HG02840 (cell line): ENCODE results near the gene AP5M1.
"Not testable (repeated sequence)": the region's sequence is repeated elsewhere in the genome, so short reads cannot be mapped to it uniquely, and the experiment has no call there.

Experiments used
- ATAC-seq: cut with Tn5 transposase; IDR thresholded peaks from one replicate; pipeline ENCODE4 v1.9.1; 2021; ENCODE audit warnings: mild to moderate bottlenecking, moderate library complexity, moderate number of reproducible peaks; ENCODE audit not compliant: unreplicated experiment, low FRiP score

AP5M1 gene

DNA sequence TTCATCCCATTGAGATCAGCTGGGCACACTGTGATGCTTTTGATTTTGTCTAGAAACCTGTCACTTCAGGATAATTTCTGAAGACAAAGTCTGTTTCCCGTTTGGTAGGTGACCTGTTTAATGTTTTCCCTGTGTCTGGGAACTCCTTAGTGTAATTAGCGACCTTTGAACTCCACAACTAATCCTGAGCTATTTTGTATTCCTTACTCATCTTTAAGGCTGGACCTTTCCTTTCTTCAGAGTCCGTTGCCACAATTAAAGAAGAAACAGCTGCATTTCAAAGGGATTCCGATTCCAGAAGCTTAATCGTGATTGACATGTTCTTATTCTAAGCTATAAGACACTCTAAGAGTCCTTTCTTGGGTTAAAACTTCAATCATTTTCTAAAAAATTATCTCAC lies 22.0 kb downstream of the AP5M1 start:
- ATAC-seq: no peak

DNA sequence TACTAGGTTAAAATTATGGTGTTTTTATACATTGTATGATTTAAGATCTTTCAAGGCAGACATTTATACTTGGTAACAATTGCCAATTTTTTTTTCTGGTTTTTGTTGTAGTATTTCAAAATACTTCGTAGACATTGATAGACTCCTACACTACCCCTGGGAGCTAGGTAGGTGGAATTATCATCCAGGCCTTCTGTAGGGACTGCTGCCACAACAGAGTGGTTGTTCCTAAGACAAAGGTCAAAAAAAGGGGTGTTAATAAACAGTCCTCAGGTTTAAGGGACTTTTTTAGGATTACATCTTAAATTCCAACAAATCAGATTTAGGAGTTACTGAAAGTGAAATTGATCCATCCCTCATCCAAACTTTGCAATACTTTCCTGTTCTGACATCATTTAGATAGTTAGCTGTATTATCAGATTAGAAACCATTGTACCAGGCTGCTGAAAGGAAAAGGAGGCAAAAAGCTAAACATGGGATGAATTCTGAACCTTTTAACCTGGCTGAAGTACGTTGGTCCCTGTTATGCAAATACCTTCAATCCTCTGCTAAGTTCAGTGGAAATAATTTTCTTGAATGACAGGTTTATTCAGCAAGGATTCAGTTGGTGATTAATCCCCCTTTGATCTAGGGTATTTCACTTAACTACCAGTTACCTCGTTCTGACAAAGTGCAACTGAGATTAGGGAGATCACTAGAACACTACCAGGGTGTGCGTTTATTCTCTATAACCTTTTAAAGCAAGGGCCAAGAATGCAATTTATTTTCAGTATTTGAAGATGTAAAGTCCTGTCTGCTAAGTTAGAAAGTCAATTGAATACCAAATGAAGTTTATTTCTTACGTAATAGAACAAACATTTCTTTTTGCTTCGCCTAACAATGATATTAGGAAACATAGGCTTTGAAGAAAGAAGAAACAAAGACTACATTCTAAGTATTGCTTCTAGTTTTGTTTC lies 23.2 kb downstream of the AP5M1 start:
- no peak for ATAC-seq

DNA sequence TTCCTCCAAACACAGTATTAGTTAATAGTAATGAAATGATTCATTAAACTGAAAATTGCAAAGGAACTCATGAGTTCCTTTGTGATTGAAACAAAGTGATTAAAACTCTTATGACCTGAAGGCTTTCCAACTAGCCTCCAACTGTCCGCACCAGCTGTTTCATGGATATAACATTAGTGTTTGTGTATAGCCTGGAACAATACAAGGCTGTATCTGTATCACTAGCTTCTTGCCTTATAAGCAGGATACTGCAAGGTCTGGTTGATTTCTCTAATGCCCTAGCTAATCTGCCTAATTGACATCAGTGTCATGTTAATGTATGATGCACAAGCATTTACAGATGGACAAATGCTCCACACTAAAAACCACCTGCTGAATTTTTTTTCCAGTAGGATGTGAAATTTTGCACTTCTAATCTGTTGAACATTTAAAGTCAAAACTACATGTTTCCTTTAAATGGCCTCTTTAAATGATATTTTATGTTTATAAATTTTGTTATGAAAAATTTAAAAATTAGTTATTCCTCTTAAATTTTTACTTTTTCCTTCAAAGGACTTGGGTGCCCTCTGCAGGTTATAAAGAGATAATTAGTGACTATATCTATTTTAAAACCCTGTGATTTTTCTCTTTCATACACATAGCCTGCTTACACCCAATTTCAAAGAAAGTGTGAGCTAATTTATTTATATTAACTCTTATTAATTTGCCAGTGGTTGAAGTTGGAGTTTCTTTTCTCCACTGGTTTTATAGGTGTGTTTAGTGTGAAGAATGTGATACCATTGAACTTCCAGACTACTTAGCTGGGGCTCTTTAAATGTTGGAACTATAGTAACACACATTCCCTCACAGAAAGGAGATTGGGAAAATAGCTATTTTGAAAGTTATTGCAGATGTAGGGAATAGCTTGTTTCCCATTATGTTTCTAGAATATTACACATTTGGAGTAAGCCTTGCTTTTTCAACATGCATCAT lies 25.4 kb downstream of the AP5M1 start:
- no peak for ATAC-seq

DNA sequence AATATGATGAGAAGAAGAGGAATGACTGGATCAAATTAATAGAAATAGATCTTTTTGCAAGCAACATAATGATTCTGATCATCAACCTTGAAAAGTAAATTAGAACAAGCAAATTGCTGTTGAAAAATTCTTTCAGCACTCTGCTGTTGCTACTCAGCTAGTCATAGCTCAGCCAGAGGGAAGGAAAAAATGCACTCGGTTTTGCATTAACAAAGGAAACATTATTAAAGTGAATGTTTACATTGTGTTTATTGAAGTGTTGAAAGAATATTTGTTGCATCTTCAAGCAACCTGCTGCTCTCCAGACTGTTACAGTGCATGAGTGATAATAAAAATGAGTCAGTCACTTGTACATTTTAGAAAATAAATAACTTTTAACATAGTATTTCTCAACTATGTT lies 26.5 kb downstream of the AP5M1 start:
- no peak for ATAC-seq

DNA sequence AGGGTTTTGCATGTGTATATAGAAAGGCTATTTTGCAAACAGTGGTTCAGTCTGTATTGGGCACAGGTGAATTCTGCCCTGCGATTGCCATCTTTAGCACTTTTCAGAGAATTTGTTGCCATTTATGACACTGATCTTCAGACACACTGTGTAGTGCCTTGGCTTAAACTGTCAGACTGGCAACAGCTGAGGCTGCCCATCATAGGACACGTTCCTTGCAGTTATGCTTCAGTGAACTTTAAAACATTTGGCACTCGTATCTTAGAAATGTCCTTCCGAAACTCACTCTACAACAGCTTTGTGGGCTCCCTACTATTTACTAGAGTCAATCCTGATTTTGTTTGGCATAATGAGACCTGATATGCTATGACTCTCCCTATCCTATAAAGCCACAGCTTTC lies 29.1 kb downstream of the AP5M1 start:
- no peak for ATAC-seq

DNA sequence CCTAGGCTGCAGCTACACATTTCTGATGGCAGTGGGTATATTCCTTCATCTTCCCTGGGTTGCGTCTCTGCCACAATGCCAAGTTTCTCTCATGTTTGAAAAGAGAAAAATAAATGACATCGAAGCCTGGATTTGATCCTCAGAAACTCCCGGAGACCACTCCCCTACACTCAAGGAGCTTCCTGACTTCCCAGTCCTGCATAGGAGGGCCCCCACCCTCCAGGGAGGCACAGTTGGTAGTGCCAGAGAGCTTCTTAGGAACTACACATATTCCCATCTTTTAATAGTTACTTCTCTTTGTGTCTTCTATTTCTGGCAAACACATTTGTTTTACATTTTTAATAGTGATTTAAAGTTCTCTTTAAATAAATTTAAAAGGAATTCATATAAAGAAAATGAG lies 30.7 kb downstream of the AP5M1 start:
- ATAC-seq: no peak

DNA sequence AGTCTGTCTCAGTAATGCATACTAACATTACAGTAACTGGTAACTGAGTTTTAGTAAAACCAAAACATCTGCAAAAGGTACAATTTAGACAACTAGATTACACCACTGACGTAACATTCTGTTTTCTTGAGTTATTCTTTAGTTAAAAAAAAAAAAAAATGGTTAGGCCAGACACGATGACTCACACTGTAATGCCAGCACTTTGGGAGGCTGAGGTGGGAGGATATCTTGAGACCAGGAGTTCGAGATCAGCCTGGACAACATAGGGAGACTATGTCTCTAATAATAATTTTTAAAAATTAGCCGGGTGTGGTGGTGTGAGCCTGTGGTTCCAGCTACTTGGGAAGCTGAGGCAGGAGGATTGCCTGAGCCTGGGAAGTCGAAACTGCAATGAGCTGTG lies 34.1 kb downstream of the AP5M1 start:
- ATAC-seq: no peak

DNA sequence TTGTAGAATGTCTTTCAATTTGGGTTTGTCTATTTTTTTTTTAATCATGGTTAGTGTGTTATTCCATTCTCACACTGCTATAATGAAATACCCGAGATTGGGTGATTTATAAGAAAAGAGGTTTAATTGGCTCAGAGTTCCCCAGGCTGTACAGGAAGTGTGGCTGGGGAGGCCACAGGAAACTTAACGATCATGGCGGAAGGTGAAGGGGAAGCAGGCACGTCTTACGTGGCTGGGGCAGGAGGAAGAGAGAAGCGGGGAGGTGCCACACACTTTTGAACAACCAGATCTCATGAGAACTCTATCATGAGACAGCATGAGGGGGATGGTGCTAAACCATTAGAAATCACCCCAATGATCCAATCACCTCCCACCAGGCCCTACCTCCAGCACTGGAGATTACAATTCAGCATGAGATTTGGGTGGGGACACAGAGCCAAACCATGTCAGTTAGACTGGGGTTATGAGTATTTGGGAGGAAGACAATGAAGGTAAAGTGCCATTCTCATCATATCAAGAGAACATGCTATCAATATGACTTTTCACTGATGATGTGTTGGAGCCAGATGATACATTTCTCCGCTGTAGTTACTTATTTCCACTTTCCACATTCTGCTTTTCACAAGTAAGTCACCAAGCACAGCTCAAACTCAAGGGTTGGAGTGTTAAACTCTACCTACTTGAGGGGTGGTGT lies 45.8 kb downstream of the AP5M1 start:
- no peak for ATAC-seq

DNA sequence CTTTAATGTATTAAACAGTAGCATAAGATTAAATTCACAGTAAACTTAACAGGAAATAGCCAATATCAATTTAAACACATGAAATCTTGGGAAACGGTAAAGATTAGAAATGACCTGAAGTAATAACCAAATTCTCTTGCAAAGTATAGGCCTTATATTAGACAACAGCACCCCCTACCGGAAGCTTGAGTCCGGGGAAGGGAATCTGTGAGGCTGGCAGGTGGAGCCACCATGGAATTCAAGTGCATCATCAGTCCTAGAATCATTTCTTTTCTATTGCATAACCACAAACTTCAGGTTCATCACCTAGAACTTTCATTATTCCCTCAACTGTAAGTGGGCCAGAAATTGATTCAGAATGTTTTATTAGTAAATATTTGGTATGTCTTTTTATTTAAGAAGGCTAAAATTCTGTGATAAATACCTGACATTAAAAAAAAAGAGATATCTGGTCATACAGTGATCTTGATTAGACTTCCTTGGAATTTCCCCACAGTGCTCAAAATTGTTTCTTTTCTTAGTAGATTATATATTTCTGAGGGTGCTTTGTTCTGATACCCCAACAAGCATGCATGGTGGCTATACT lies 48.6 kb downstream of the AP5M1 start:
- no peak for ATAC-seq

DNA sequence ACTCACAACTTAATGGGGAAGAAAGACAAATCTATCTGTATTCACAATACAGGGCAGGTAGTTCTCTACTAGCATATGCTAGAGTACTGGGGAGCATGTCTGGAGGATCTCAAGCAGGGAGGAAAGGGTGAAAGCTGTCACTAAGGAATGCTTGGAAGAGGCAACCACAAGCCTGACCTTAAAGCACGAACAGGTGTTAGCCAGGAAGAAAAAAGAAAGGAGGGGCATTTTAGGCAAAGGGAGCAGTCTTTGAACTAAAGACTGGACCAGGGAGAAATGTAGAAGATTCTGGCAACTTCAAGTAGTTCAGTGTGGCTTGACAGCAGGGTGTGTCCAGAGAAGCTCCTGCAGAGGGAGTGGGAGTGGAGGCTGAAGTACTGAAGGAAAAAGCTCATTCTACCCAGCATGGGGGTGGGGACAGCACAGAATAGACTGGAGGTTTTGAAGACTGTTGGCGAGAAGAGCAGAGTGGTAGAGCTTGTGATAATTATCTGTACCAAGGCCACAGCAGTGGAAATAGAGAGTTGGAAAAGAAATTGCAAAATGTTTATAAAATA lies 50.9 kb downstream of the AP5M1 start:
- ATAC-seq: no peak

DNA sequence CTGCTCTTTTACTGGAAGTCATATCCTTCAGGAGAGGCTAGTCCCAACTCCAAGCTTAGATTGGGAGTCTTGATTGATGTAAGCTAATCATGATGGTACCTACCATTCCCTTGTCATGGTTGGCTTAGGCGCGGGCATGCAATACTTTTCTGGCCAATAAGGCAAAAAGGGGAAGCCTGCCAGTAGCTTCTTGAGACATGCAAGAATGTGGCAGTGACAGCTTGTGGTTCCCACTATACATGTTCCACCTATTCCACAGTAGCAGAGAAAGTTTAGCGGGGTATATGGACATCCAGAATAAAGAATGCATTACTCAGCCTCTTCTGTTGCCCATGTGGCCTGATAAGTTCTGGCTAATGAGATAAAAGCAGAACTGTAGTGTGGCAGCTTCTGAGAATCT lies 55.0 kb downstream of the AP5M1 start:
- no peak for ATAC-seq

DNA sequence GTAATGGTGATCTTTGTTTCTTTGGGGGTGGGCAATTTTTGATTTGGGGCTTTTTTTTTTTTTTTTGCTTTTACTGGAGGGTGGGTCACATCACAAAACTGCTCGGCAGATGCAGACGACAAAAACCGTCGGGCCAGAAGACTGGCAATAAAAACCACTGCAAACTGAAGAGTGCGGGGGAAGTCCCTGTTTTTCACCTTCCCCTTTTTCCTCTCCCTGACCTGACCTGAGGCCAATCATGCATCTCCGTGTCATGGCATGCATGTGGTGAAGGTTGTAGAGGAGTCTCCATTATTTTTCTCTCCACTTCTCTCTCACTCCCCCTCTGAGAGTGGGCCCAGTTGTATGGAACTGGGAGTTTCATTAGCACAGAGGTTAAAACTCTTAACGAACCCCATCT lies 57.5 kb downstream of the AP5M1 start:
- peak; percentile 60 for ATAC-seq

DNA sequence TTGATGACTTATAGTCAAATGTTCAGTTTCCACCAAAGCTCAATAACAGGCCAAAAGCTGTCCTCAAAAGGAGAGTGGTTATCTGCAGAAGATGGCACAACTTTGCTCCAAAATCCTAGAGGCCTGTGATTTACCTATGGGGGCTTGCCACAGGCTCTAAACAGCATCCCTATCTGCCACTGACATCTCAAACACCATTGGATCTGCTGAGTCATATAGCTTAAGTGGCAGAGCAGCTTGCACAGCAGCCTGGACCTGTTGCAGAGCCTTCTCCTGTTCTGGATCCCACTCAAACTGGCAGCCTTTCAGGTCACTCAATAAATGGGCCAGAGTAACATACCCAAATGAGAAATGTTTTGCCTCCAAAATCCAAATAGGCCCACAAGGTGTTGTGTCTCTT lies 61.1 kb downstream of the AP5M1 start:
- ATAC-seq: no peak

DNA sequence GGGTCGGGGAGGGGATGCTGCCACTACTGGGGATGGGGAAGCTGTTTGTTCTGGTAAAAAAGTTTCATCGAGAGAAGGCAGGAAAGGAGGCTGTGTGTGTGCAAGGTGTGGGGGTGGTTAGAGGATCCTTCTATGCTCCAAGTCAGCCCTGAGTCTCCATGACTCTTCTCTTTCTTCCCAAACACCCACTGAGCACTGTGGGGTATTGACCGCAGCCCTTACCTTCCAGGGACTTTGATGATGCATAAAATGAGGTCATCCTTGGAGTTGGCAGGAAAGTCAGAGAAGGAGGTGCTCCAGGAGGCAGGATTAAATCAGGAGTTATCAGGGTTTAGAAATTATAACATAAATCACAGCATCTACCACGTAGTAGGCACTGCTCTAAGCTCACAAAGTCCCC lies 63.7 kb downstream of the AP5M1 start:
- ATAC-seq: not testable (repeated sequence)

DNA sequence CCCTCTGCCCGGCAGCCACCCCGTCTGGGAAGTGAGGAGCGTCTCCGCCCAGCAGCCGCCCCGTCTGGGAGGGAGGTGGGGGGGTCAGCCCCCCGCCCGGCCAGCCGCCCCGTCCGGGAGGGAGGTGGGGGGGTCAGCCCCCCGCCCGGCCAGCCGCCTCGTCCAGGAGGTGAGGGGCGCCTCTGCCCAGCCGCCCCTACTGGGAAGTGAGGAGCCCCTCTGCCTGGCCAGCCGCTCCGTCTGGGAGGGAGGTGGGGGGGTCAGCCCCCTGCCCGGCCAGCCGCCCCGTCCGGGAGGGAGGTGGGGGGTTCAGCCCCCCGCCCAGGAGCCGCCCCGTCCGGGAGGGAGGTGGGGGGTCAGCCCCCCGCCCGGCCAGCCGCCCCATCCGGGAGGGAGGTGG lies 65.0 kb downstream of the AP5M1 start:
- not testable (repeated sequence) for ATAC-seq

DNA sequence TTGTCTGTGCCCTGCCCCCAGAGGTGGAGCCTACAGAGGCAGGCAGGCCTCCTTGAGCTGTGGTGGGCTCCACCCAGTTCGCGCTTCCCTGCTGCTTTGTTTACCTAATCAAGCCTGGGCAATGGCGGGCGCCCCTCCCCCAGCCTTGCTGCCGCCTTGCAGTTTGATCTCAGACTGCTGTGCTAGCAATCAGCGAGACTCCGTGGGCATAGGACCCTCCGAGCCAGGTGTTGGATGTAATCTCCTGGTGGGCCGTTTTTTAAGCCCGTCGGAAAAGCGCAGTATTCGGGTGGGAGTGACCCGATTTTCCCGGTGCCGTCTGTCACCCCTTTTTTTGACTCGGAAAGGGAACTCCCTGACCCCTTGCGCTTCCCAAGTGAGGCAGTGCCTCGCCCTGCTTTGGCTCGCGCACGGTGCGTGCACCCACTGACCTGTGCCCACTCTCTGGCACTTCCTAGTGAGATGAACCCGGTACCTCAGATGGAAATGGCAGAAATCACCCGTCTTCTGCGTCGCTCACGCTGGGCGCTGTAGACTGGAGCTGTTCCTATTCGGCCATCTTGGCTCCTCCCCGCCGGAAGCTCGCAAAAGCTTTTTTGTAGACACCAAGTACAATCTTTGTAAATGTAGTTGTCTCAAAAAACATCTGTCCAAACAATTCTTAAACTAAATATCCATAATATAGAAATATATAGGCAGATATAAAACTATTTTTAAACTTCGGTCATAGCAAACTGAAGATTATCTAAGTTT lies 75.0 kb downstream of the AP5M1 start:
- ATAC-seq: not testable (repeated sequence)

DNA sequence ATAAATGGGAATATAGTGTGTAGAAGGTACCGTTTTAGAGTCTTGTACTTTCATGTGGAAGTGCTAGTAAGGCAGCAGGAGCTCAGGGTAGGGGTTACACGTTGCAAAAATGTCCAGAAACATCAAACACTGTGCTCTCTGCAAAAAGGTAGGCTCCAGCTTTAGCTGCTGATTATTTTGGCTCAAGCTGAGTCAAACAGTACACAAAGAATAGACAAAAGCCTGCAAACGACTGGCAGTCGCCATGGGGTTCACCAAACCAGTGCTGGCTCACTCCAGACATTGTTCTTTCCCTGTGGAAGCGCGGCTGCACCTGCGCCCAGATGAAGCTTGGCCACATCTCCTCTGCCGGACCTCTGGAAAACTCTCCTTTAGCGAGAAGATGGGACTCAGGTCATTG lies 76.3 kb downstream of the AP5M1 start:
- no peak for ATAC-seq

DNA sequence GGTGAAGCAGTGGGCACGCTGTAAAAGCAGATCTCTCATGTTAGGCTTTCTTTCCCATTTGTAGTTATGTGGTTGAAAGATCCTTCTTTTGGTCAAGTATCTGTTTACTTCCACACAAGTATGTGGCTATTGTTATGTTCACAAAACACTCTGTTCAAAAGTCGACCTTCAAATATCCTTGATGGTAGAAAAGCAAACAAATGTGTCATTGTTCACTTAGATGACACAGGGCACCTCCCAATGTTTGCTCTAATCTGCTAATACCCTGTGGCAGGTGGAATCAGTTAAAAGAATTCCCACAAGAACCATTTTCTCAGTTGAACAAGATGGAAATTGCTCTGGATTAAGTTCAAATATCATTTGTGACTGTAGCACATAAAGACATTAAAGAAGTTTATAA lies 78.0 kb downstream of the AP5M1 start:
- ATAC-seq: no peak
